Natural killer cell (primary cell): ENCODE results near the gene UBA3. TPM values are rescaled to one million over a fixed set of nuclear protein-coding genes. Genes with fewer than 3 reads are reported as not detected.

Experiments used
- ATAC-seq, 3 donors: fragments of 150-1000 bp in 2 of 3; fragments of 200-7000 bp in 1 of 3; cut with Tn5 transposase; 1 replicate in 1 of 3; 2 replicates in 2 of 3; pipeline ENCODE4 v1.10.0; 2021; ENCODE audit warnings: mild to moderate bottlenecking in 2 of 3, moderate library complexity in 2 of 3
- DNase-seq, 2 donors: peaks; one replicate each; pipeline versions ENCODE4 v3.0.0 to v3.0.0-alpha.2; 2013 to 2021; ENCODE audit warnings: mixed read lengths in 1 of 2
- H3K27ac ChIP-seq: one replicate; pipeline ENCODE4 v1.5.1; 2013; ENCODE audit warnings: mild to moderate bottlenecking, low read length
- H3K27me3 ChIP-seq: one replicate; pipeline ENCODE4 v1.6.1; 2013; ENCODE audit warnings: low read length; ENCODE audit not compliant: control insufficient read depth, insufficient read depth
- H3K36me3 ChIP-seq: one replicate; pipeline ENCODE4 v1.6.1; 2013; ENCODE audit warnings: low read length; ENCODE audit not compliant: control insufficient read depth, insufficient read depth
- H3K4me1 ChIP-seq: one replicate; pipeline ENCODE4 v1.6.1; 2013; ENCODE audit warnings: low read length; ENCODE audit not compliant: control insufficient read depth, insufficient read depth
- H3K4me3 ChIP-seq: one replicate; pipeline ENCODE4 v1.5.1; 2013; ENCODE audit warnings: low read length
- H3K9me3 ChIP-seq: one replicate; pipeline ENCODE4 v1.6.1; 2013; ENCODE audit warnings: low read length; ENCODE audit not compliant: control insufficient read depth, insufficient read depth
- H3K27ac Mint-ChIP-seq, 2 donors: one replicate each; pipeline ENCODE4 v1.8.0; 2022; ENCODE audit warnings: mild to moderate bottlenecking in 2 of 2, mixed read lengths in 2 of 2, moderate library complexity in 1 of 2
- H3K27me3 Mint-ChIP-seq, 2 donors: one replicate each; pipeline ENCODE4 v1.8.0; 2022; ENCODE audit warnings: low read depth in 2 of 2, mixed read lengths in 2 of 2
- H3K36me3 Mint-ChIP-seq: one replicate; pipeline ENCODE4 v1.8.0; 2022; ENCODE audit warnings: mixed read lengths
- H3K4me1 Mint-ChIP-seq, 2 donors: one replicate each; pipeline ENCODE4 v1.8.0; 2022; ENCODE audit warnings: mixed read lengths in 2 of 2
- H3K4me3 Mint-ChIP-seq: one replicate; pipeline ENCODE4 v1.8.0; 2022; ENCODE audit warnings: mild to moderate bottlenecking, moderate library complexity, mixed read lengths
- H3K9me3 Mint-ChIP-seq, 2 donors: one replicate each; pipeline ENCODE4 v1.8.0; 2022; ENCODE audit warnings: mixed read lengths in 2 of 2
- WGBS: methylation state at CpG from one replicate; pipeline ENCODE4 v1.1.7; 2013; ENCODE audit warnings: missing lambda C conversion rate; ENCODE audit not compliant: insufficient coverage; 5-methylcytosine and 5-hydroxymethylcytosine counted together
- intact Hi-C: fragments of 100-400 bp; cut with micrococcal nuclease; formaldehyde crosslinking; loops from one replicate; pipeline ENCODE4 v1.14.2; 2022
- total RNA-seq, 4 donors: library from RNA; stranded (reverse); fragments of 120-200 nt in 1 of 4; gene quantifications; one replicate each; pipeline versions ENCODE4 v1.2.3 to v1.2.4, GENCODE V29; 2013 to 2022
- TF ChIP-seq, protein P1 (sequence below): fragments of 200-600 bp; IDR thresholded peaks from one replicate; pipeline ENCODE4 v1.8.0; 2022; ENCODE audit warnings: antibody characterized with exemption

The UBA3 gene
- total RNA-seq, 3 donors from 2014 or later (not counting 1 experiment from before 2014, with no cell fraction given): 72.0 to 87.7 (median 72.8) TPM

DNA sequence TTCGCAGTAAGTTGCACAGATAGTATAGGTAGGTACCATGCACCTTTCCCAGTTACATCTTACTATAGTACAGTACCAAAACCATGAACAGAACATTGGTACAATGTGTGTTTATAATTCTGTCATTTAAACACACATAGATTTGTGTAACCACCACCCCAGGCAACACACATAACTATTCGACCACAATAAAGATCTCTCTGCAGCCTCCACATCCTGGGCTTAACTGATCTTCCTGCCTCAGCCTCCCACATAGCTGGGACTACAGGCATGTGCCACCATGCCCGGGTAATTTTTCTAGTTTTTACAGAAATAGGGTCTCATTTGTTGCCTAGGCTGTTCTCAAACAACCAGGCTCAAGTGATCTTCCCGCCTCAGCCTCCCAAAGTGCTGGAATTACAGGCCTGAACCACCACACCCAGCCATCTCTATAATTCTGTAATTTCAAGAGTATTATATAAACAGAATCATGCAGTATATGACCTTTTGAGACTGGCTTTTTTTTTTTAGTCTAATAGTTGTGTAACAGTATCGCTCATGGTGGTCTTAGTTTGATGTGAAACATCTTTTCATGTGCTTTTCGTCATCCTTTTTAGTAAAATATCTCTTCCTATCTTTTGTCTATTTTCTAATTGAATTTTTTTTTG is 14.7 kb downstream of the UBA3 start:
- no peaks in the 10 kb centered on the region for H3K27me3 Mint-ChIP-seq
- no peak overlapping the region for H3K4me3 Mint-ChIP-seq
- no peaks in the 10 kb centered on the region for H3K9me3 Mint-ChIP-seq
- WGBS: 67% methylated on average over 3 of the region's 6 CpGs
- peaks cover 13% of the 10 kb centered on the region for H3K36me3 Mint-ChIP-seq
- Histone ChIP-seq H3K27ac (no peak overlapping the region), H3K27me3 (no peaks in the 10 kb centered on the region), H3K4me1 (no peaks in the 10 kb centered on the region), H3K9me3 (no peaks in the 10 kb centered on the region), H3K36me3 (peaks cover 42% of the 10 kb centered on the region), H3K4me3 (no peak overlapping the region)
- peak in 1 of 2 donors; percentile 54 for DNase-seq
- TF ChIP-seq, protein P1, sequence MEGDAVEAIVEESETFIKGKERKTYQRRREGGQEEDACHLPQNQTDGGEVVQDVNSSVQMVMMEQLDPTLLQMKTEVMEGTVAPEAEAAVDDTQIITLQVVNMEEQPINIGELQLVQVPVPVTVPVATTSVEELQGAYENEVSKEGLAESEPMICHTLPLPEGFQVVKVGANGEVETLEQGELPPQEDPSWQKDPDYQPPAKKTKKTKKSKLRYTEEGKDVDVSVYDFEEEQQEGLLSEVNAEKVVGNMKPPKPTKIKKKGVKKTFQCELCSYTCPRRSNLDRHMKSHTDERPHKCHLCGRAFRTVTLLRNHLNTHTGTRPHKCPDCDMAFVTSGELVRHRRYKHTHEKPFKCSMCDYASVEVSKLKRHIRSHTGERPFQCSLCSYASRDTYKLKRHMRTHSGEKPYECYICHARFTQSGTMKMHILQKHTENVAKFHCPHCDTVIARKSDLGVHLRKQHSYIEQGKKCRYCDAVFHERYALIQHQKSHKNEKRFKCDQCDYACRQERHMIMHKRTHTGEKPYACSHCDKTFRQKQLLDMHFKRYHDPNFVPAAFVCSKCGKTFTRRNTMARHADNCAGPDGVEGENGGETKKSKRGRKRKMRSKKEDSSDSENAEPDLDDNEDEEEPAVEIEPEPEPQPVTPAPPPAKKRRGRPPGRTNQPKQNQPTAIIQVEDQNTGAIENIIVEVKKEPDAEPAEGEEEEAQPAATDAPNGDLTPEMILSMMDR: no peak
- peak in 1 of 3 donors; percentile 3 for ATAC-seq
- intact Hi-C loops: no loop called here
- H3K4me1 Mint-ChIP-seq: peaks cover 10 to 16% of the 10 kb centered on the region in 2 donors
- H3K27ac Mint-ChIP-seq: peak overlapping the region; percentile 24 to 29

DNA sequence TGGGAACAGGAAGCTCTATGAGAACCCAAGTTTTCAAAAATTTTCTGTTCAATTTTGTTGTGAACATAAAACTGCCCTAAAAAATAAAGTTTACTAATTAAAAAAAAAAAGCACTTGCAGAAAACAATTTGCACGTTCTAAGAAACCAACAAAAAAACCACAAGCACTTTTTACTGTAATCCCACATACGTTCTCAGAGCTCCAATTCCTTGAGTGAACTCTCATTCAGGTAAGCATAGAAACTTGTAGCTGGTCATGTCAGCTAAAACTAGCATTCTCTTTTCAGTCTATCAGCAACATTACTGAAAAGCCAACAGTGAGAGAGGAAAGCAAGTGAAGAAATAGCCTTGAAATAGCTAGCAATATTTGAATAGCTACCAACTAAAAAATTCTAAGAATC is 16.5 kb downstream of the UBA3 start:
- no peaks in the 10 kb centered on the region for H3K27me3 ChIP-seq
- Mint-ChIP-seq H3K27me3 (no peaks in the 10 kb centered on the region), H3K27ac (peak overlapping the region; percentile 46 to 74), H3K36me3 (peaks cover 25% of the 10 kb centered on the region), H3K9me3 (no peaks in the 10 kb centered on the region), H3K4me1 (peaks cover 21 to 30% of the 10 kb centered on the region in 2 donors), H3K4me3 (no peak overlapping the region)
- no peak for ATAC-seq
- H3K4me3 ChIP-seq: no peak overlapping the region
- WGBS: 17% methylated on average over 2 of the region's 2 CpGs
- peaks cover 46% of the 10 kb centered on the region for H3K36me3 ChIP-seq
- H3K27ac ChIP-seq: no peak overlapping the region
- TF ChIP-seq, protein P1: no peak
- no peak for DNase-seq
- intact Hi-C loops: no loop called here
- no peaks in the 10 kb centered on the region for H3K9me3 ChIP-seq
- peaks cover 8% of the 10 kb centered on the region for H3K4me1 ChIP-seq

DNA sequence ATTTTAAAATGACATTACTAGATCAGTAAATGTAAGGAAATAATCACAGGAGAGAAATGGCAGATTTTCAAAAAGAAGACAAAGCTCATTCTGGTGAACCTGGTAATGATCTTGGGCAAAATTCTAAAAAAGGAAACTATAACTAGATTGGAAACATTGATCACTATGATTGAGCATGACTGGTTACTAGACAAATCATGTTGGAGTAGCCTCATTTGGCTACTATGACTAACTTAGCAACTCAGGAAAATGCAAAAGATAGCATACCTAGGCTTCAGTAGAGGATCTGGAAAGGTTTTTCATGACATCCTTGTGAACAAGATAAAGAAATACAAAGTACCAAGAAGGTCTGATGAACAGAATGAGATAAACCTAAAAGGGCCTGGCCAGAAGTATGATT is 20.5 kb downstream of the UBA3 start:
- H3K27me3 ChIP-seq: no peaks in the 10 kb centered on the region
- TF ChIP-seq, protein P1: no peak
- Mint-ChIP-seq H3K27ac (peak overlapping the region; percentile 90), H3K9me3 (no peaks in the 10 kb centered on the region), H3K4me3 (no peak overlapping the region), H3K27me3 (no peaks in the 10 kb centered on the region), H3K36me3 (peaks cover 33% of the 10 kb centered on the region), H3K4me1 (peaks cover 28 to 29% of the 10 kb centered on the region in 2 donors)
- intact Hi-C loops: no loop called here
- H3K36me3 ChIP-seq: peaks cover 54% of the 10 kb centered on the region
- DNase-seq (no peak), ATAC-seq (no peak)
- no peaks in the 10 kb centered on the region for H3K9me3 ChIP-seq
- H3K27ac ChIP-seq: peak overlapping the region; percentile 87
- H3K4me1 ChIP-seq: peaks cover 16% of the 10 kb centered on the region
- no peak overlapping the region for H3K4me3 ChIP-seq

DNA sequence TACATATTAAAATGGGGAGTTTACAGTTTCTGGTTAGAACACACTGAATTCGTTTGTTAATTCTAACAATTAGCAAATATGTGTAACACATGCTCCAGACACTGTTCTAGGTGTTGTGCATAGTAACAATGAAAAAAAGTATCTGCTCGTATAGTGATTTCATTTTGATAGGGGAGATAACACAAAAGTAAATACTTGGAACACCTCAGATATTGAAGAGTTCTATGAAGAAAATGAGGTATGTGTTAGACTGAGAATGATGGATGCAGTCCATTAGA is 21.3 kb downstream of the UBA3 start:
- Mint-ChIP-seq H3K27me3 (no peaks in the 10 kb centered on the region), H3K4me3 (peak overlapping the region; percentile 11), H3K27ac (peak overlapping the region; percentile 90), H3K4me1 (peaks cover 22 to 24% of the 10 kb centered on the region in 2 donors), H3K9me3 (no peaks in the 10 kb centered on the region), H3K36me3 (peaks cover 33% of the 10 kb centered on the region)
- TF ChIP-seq, protein P1: no peak
- 46% methylated on average over 2 of the region's 2 CpGs for WGBS
- ATAC-seq (peak; percentile 43 to 57 (median 55)), DNase-seq (no peak)
- Histone ChIP-seq H3K36me3 (peaks cover 57% of the 10 kb centered on the region), H3K4me3 (no peak overlapping the region), H3K27ac (peak overlapping the region; percentile 87), H3K4me1 (peaks cover 16% of the 10 kb centered on the region), H3K27me3 (no peaks in the 10 kb centered on the region), H3K9me3 (no peaks in the 10 kb centered on the region)
- intact Hi-C loops: no loop called here
